HG02938 (cell line): ENCODE data around the gene NEXN.

ENCODE experiments used
- ATAC-seq: cut with Tn5 transposase; IDR thresholded peaks from one replicate; pipeline ENCODE4 v1.9.1; 2021; ENCODE audit warnings: mild to moderate bottlenecking, moderate library complexity; ENCODE audit not compliant: unreplicated experiment

The NEXN gene

GRCh38 chr1:77888081-77888780 lies at the start of gene NEXN:
Gene NEXN (plus strand): TSS chr1:77888624. CDS start chr1:77916107, 27,483 bp downstream.
- no peak for ATAC-seq

GRCh38 chr1:77841574-77841973 lies 46.9 kb upstream of the NEXN start:
- ATAC-seq, result no peak

- no peak for ATAC-seq
Measured at GRCh38 chr1:77845951-77846350, 42.5 kb upstream of the NEXN start.

GRCh38 chr1:77846966-77847365 lies 41.5 kb upstream of the NEXN start:
- ATAC-seq, result no peak

- no peak for ATAC-seq
Measured at GRCh38 chr1:77847621-77848080, 40.8 kb upstream of the NEXN start.

- no peak for ATAC-seq
Measured at GRCh38 chr1:77850082-77850481, 38.3 kb upstream of the NEXN start.

- no peak for ATAC-seq
Measured at GRCh38 chr1:77857552-77857951, 30.9 kb upstream of the NEXN start.

- no peak for ATAC-seq
Measured at GRCh38 chr1:77858725-77859124, 29.7 kb upstream of the NEXN start.

- no peak for ATAC-seq
Measured at GRCh38 chr1:77859248-77859647, 29.2 kb upstream of the NEXN start.

GRCh38 chr1:77866296-77866695 lies 22.1 kb upstream of the NEXN start:
- ATAC-seq, result no peak

GRCh38 chr1:77872645-77873044 lies 15.8 kb upstream of the NEXN start:
- no peak for ATAC-seq

- ATAC-seq, result no peak
Measured at GRCh38 chr1:77873461-77873860, 15.0 kb upstream of the NEXN start.

GRCh38 chr1:77874804-77875445 lies 13.5 kb upstream of the NEXN start:
- no peak for ATAC-seq

GRCh38 chr1:77876884-77877283 lies 11.5 kb upstream of the NEXN start:
- no peak for ATAC-seq

- no peak for ATAC-seq
Measured at GRCh38 chr1:77881061-77881460, 7.4 kb upstream of the NEXN start.

- no peak for ATAC-seq
Measured at GRCh38 chr1:77882411-77882810, 6.0 kb upstream of the NEXN start.

- ATAC-seq, result no peak
Measured at GRCh38 chr1:77888781-77889642, 588 bp downstream of the NEXN start.

GRCh38 chr1:77889671-77890070 lies 1.2 kb downstream of the NEXN start:
- ATAC-seq, result no peak

GRCh38 chr1:77891200-77891599 lies 2.8 kb downstream of the NEXN start:
- no peak for ATAC-seq

GRCh38 chr1:77899647-77900320 lies 11.4 kb downstream of the NEXN start:
- no peak for ATAC-seq

GRCh38 chr1:77900687-77901293 lies 12.4 kb downstream of the NEXN start:
- no peak for ATAC-seq
